ENCODE results near the gene PRPS2.

GRCh38 chrX:12868747-12869146 is 77.5 kb downstream of the PRPS2 start:
- TF ChIP-seq EZH2 (IDR thresholded peaks at IDR 0.05; ENCODE audit: low read depth, low read length, severe bottlenecking) (no peak), SIRT6 (IDR thresholded peaks at IDR 0.05; ENCODE audit: low read length) (no peak), CHD2 (IDR thresholded peaks at IDR 0.05; ENCODE audit: low read length) (no peak), JUND (IDR thresholded peaks at IDR 0.05; ENCODE audit: low read length) (no peak), CTCF (IDR thresholded peaks at IDR 0.05; ENCODE audit: control extremely low read depth in 1 of 3, insufficient read depth in 1 of 3, low read depth in 1 of 3, low read length in 3 of 3) (no peak), POLR2A (IDR thresholded peaks at IDR 0.05; ENCODE audit: control extremely low read depth in 1 of 2, low read depth in 2 of 2, low read length in 2 of 2) (no peak), EP300 (IDR thresholded peaks at IDR 0.05; ENCODE audit: borderline replicate concordance in 1 of 2, low read depth in 2 of 2, low read length in 2 of 2) (no peak)
